Measurements from ENCODE around the gene PSRC1.

GRCh38 chr1:109235137-109235536 lies 47.8 kb downstream of the PSRC1 start:
- TF ChIP-seq, protein P1, sequence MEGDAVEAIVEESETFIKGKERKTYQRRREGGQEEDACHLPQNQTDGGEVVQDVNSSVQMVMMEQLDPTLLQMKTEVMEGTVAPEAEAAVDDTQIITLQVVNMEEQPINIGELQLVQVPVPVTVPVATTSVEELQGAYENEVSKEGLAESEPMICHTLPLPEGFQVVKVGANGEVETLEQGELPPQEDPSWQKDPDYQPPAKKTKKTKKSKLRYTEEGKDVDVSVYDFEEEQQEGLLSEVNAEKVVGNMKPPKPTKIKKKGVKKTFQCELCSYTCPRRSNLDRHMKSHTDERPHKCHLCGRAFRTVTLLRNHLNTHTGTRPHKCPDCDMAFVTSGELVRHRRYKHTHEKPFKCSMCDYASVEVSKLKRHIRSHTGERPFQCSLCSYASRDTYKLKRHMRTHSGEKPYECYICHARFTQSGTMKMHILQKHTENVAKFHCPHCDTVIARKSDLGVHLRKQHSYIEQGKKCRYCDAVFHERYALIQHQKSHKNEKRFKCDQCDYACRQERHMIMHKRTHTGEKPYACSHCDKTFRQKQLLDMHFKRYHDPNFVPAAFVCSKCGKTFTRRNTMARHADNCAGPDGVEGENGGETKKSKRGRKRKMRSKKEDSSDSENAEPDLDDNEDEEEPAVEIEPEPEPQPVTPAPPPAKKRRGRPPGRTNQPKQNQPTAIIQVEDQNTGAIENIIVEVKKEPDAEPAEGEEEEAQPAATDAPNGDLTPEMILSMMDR (IDR thresholded peaks at IDR 0.05), result no peak
- no peak for TF ChIP-seq POLR2A (IDR thresholded peaks at IDR 0.05)
